ENCODE measurements around the gene NPM1. TPM values are rescaled to one million over a fixed set of nuclear protein-coding genes. Genes with fewer than 3 reads are reported as not detected.

The NPM1 gene
- total RNA-seq, 1 donor from 2014 or later: 814 TPM

GRCh38 chr5:171363846-171364245 is 23.8 kb upstream of the NPM1 start:
- H3K9me3 Mint-ChIP-seq (ENCODE audit: low read depth): no peaks in the 10 kb centered on the region
- no peak for TF ChIP-seq CTCF (IDR thresholded peaks at IDR 0.05)
- no peak overlapping the region for H3K27ac Mint-ChIP-seq (ENCODE audit: unreplicated experiment)
- peaks cover 9% of the 10 kb centered on the region for H3K27me3 Mint-ChIP-seq (ENCODE audit: low read depth)
- H3K4me1 Mint-ChIP-seq (ENCODE audit: low read depth): peaks cover 8% of the 10 kb centered on the region
- no peaks in the 10 kb centered on the region for H3K36me3 Mint-ChIP-seq (ENCODE audit: low read depth)
- no peak overlapping the region for H3K4me3 Mint-ChIP-seq (ENCODE audit: unreplicated experiment)
- DNase-seq (ENCODE audit: low spot score): no peak

- peaks cover 9% of the 10 kb centered on the region for H3K27me3 Mint-ChIP-seq (ENCODE audit: low read depth)
- H3K27ac Mint-ChIP-seq (ENCODE audit: unreplicated experiment): no peak overlapping the region
- peak; percentile 72 for TF ChIP-seq CTCF (IDR thresholded peaks at IDR 0.05)
- no peaks in the 10 kb centered on the region for H3K36me3 Mint-ChIP-seq (ENCODE audit: low read depth)
- H3K4me1 Mint-ChIP-seq (ENCODE audit: low read depth): peaks cover 8% of the 10 kb centered on the region
- no peaks in the 10 kb centered on the region for H3K9me3 Mint-ChIP-seq (ENCODE audit: low read depth)
- no peak overlapping the region for H3K4me3 Mint-ChIP-seq (ENCODE audit: unreplicated experiment)
- DNase-seq (ENCODE audit: low spot score): peak; percentile 8
Measured at GRCh38 chr5:171365351-171365750, 22.3 kb upstream of the NPM1 start.

- Mint-ChIP-seq H3K36me3 (ENCODE audit: low read depth) (no peaks in the 10 kb centered on the region), H3K9me3 (ENCODE audit: low read depth) (no peaks in the 10 kb centered on the region), H3K4me1 (ENCODE audit: low read depth) (peaks cover 8% of the 10 kb centered on the region), H3K4me3 (ENCODE audit: unreplicated experiment) (no peak overlapping the region), H3K27ac (ENCODE audit: unreplicated experiment) (no peak overlapping the region), H3K27me3 (ENCODE audit: low read depth) (peaks cover 10% of the 10 kb centered on the region)
- no peak for TF ChIP-seq CTCF (IDR thresholded peaks at IDR 0.05)
- DNase-seq (ENCODE audit: low spot score): peak; percentile 46
Measured at GRCh38 chr5:171366645-171367044, 21.0 kb upstream of the NPM1 start.

GRCh38 chr5:171367424-171368370 is 20.0 kb upstream of the NPM1 start:
- Mint-ChIP-seq H3K27ac (ENCODE audit: unreplicated experiment) (no peak overlapping the region), H3K9me3 (ENCODE audit: low read depth) (no peaks in the 10 kb centered on the region), H3K27me3 (ENCODE audit: low read depth) (peaks cover 10% of the 10 kb centered on the region), H3K36me3 (ENCODE audit: low read depth) (no peaks in the 10 kb centered on the region), H3K4me1 (ENCODE audit: low read depth) (peaks cover 8% of the 10 kb centered on the region), H3K4me3 (ENCODE audit: unreplicated experiment) (no peak overlapping the region)
- DNase-seq (ENCODE audit: low spot score): peak; percentile 41
- TF ChIP-seq CTCF (IDR thresholded peaks at IDR 0.05): no peak

GRCh38 chr5:171369056-171369455 is 18.6 kb upstream of the NPM1 start:
- TF ChIP-seq CTCF (IDR thresholded peaks at IDR 0.05): no peak
- H3K36me3 Mint-ChIP-seq (ENCODE audit: low read depth): no peaks in the 10 kb centered on the region
- H3K4me1 Mint-ChIP-seq (ENCODE audit: low read depth): peaks cover 8% of the 10 kb centered on the region

More at GRCh38 chr5:171369056-171369455, 18.6 kb upstream of the NPM1 start:
- Mint-ChIP-seq H3K4me3 (ENCODE audit: unreplicated experiment) (no peak overlapping the region), H3K27me3 (ENCODE audit: low read depth) (peaks cover 5% of the 10 kb centered on the region), H3K9me3 (ENCODE audit: low read depth) (no peaks in the 10 kb centered on the region), H3K27ac (ENCODE audit: unreplicated experiment) (no peak overlapping the region)
- DNase-seq (ENCODE audit: low spot score): peak; percentile 25
